ENCODE measurements around the gene CASP4.
"Not testable (repeated sequence)": the region's sequence is repeated elsewhere in the genome, so short reads cannot be mapped to it uniquely, and the experiment has no call there.

CASP4 gene

DNA sequence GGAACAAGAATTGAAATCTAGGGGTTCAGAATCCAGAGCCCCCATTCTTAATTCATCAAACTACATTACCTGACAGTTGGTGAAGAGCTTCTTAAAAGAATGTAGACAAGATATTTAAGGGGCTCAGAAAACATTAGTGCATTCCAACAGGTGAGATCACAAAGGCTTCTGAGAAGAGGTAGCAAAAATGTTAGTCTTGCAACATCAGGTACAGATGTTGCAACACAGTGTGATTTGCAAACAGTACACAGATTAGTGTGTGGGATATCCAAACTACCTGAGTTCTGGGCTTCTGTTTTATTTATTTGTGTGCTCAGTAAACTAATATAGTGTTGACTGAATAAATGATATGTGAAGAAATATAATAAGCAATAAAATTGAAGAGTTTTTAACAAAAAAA, 11.8 kb downstream of the CASP4 start:
- ATAC-seq: no peak
- no peak for DNase-seq

DNA sequence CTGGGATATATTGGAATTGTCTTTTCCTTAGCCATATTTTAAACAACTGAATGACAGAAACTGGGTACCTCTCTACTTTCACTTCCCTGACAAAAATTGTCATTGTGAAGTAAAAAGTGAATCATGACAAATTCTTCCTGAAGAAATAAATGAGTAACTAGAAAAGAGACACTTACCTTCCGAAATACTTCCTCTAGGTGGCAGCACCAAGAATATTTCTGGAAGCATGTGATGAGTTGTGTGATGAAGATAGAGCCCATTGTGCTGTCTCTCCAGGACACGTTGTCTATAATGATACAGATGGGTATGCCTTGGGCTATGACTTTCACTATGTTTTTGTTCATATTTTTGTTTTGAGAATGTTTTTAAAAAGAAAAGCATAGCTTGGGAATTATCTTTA, 21.5 kb downstream of the CASP4 start:
- peak; percentile 80 for ATAC-seq

DNA sequence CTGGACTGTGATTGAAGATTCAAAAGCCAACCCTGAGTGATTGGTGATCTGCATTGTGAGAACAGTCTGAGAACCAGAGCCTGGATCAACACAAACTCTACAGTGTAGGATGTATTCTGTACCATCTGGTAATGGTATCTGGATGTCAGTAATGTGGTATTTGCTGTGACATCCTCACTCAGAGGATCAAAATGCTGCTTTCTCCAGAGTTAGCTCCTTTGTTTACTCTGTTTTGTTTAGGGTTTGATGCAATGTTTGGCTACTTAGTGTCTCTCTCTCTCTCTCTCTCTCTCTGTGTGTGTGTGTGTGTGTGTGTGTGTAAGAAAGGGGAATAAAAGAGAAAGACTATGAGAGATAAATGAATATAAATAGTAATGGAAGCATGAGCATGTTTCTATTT, 24.3 kb downstream of the CASP4 start:
- ATAC-seq (no peak), DNase-seq (no peak)

More for the DNA sequence above, 21.5 kb downstream of the CASP4 start:
- DNase-seq: peak; percentile 13

DNA sequence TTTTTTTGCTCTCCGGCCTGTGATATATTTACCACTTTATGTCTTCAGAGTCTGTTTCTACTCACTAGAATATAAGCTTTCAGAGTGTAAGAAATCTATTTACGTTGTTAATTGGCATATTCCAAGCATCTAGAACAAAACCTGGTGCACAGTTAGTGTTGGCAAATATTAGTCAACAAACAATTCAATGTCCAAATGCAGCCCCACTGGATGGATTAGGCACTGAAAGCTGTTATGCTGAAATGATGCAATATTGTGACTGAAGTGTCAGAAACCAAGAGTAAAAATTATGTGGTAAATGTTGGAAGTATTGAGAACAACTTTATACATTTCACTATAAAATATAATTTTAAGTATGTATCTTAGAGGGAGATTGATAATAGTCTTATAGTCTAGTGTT, 24.8 kb downstream of the CASP4 start:
- DNase-seq: no peak
- ATAC-seq: no peak

DNA sequence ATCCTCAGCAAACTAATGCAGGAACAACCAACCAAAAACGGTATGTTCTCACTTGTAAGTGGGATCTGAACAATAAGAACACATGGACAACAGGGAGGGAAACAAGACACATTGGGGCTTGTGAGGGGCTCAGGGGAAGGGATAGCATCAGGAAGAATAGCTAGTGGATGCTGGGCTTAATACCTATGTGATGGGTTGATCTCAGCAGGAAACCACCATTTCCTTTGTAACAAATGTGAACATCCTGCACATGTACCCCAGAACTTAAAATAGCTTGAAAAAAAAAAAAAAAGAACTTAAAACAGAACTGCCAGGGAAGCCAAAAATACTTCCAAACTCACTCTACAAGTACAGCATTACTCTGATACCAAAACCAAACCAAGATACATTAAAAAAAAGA, 33.8 kb downstream of the CASP4 start:
- ATAC-seq (no peak), DNase-seq (no peak)

DNA sequence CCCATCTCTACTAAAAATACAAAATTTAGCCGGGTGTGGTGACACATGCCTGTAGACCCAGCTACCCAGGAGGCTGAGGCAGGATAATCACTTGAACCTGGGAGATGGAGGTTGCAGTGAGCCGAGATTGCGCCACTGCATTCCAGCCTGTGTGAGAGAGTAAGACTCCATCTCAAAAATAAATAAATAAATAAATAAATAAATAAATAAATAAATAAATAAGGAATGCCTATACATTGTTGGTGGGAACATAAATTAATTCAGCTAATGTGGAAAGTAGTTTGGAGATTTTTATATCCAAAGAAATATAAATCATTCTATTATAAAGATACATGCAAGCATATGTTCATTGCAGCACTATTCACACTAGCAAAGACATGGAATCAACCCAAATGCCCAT, 34.3 kb downstream of the CASP4 start:
- ATAC-seq, DNase-seq: not testable (repeated sequence)

DNA sequence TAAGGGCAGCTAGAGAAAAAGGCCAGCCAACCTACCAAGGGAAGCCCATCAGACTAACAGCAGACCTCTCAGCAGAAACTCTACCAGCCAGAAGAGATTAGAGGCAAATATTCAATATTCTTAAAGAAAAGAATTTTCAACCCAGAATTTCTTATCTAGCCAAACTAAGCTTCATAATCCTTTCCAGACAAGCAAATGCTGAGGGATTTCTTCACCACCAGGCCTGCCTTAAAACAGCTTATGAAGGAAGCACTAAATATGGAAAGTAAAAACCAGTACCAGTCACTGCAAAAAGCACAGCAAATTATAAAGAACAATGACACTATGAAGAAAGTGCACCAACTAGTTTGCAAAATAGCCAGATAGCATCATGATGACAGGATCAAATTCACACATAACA, 39.6 kb downstream of the CASP4 start:
- ATAC-seq (no peak), DNase-seq (no peak)

DNA sequence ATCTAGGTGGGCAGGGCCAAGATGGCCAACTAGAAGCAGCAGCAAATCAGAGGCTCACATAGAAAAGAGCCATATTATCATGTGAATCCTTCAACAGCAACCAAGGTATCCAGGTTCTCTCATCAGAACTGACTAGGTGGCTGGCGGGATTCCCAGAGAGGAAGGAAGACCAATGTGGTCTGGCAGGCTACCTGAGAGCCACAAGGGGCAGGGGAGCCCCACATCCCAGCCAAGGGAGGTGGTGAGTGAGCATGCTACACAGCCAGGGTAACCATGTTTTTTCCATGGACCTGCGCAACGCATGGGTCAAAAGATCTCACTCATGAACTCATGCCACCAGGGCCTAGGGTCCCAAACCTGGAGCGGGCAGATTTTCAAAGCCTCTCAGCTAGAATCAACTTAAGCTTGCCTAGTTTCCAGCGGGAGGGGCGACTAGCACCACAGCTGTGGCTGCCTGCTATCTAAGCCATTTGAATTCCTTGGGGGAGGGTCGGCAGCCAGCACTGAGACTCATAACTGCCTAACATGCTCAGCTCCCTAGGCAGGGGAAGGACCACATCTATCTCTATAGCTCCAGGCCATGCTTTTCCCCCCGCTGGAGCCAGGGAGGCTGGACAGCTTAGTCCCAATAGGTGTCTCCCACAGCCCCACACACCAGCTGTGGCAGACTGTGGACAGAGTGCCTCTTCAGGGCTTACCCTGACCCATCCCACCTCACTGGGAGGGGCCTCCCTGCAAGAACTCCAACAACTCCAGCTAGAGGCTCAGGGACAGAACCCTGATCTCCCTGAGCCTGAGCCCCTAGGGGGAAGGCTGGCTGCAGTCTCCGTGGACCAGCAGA, 41.4 kb downstream of the CASP4 start:
- DNase-seq (no peak), ATAC-seq (no peak)

DNA sequence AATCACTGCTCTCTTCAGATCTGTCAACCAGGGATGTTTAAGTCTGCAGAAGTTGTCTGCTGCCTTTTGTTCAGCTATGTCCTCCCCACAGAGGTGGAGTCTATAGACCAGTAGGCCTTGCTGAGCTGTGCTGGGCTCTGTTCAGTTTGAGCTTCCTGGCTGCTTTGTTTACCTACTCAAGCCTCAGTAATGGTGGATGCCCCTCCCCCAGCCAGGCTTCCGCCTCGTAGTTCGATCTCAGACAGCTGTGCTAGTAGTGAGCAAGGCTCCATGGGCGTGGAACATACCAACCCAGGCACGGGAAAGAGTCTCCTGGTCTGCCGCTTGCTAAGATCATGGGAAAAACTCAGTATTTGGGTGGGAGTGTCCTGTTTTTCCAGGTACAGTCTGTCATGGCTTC, 42.5 kb downstream of the CASP4 start:
- DNase-seq: no peak
- ATAC-seq: no peak

DNA sequence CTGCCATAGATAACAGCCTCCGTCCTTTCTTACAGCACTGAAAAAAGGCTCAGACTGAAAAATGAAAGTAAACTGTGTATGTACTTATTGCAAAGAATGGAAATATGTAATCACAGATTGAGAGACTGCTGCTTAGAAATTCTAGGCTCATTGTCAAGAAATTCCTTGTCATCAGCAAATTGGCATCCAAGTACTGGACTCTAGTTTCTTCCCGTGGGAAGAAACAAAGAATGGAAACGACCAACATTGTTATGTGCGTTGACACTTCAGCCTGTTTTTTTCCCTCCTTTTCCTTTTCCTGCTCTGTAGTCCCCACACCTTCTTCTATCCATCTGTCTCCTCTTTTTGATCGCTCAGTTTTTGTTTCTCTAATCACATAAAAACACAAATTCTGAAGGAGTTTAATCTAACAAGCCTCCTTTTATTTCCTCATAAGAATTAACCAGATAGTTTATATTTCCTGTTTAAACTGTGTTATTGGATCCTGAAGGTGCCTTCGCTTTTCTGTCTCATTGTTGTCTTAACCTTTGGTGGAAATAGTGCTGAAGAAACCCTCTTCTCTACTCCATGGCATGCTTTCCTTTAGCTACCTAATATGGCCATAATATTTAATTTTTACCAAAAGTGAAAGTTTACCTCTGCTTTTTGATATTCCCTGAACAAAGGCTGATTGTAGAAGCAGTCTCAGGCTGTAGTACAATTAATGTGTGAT, 50.1 kb downstream of the CASP4 start:
- DNase-seq: no peak
- ATAC-seq: peak; percentile 83

DNA sequence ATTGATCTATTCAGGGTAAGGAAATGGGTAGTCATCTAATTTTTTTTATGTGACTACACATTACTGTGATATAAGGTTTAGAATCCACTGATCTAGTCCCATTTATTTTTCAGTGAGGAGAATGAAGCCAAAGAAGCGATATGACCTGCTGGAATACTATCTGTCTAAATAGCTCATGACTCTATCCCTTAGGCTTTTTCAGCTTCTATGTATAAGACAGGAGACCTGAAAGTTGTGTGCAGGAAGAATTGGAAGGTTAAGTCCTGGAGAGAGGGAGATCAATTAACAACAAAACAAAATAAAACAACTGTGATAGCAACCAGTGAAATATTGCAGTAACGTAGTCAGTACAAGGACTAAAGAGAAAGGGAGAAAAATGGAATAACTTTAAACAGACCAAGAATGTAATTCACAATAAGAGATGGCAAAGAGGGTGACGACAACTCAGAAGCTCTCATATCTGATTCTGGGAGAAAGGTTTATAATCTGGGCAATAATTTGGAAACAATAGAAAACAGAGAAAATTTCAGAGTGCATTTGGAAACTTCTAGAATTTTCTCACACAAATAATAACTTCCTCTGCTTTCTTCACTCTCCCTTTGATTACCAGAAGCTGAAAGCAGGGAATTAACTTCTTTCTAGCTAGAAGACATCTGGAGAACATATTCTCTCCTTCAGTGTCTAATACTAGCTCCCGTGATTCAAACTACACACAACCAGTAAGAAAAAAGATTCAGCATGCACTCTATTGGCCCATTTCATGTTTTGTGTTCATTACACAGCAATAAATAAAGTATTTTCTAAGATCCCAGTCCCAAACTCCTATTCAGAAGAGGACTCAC, 50.9 kb downstream of the CASP4 start:
- ATAC-seq (peak; percentile 16), DNase-seq (no peak)

DNA sequence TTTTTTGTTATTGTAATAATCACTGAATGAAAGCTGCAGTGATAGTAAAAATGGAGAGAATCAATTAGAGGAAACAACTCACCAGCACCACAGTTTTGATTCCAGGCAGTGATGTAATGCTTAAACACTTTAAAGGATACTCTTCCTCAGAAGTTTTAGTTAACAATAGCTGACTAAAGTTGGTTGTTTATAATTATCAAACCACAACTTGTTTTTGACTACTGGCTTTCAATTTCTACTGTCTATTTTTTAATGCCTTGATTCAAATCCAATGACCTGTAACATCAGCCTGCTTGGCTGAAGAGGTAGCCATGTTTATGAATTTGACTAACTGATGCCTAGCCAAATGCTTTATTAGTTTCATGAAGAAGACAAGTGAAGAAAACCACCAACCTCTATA, 51.9 kb downstream of the CASP4 start:
- DNase-seq (no peak), ATAC-seq (no peak)

DNA sequence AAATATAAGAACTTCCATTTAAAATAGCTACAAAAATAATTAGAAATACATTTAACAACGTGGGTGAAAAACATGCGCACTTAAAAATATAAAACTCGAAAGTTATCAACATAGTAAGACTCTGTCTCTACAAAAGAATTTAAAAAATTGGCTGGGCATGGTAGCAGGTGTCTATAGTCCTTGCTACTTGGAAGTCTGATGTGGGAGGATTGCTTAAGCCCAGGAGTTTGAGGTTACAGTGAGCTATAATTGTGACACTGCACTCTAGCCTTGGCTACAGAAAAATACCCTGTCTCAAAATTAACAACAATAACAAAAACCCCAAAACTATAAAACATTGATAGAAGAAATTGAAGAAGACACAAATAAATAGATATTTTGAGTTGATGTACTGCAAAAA, 56.3 kb downstream of the CASP4 start:
- ATAC-seq (no peak), DNase-seq (no peak)

DNA sequence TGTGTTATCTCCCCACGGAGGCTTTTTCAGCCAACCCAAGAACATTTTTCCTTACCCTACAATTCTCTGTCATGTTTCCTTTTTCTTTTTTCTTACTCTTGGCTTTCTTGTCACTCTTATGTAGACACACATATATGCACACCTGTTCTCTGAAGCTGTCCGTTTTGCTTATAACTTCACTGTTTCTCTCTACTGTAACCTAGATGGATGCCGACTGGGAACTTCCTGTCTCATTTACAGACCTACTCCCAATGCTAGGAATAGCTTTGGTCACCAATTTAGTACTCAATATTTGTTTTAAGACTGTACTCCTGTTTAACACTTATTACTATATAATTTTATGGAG, 60.2 kb downstream of the CASP4 start:
- DNase-seq (no peak), ATAC-seq (no peak)

DNA sequence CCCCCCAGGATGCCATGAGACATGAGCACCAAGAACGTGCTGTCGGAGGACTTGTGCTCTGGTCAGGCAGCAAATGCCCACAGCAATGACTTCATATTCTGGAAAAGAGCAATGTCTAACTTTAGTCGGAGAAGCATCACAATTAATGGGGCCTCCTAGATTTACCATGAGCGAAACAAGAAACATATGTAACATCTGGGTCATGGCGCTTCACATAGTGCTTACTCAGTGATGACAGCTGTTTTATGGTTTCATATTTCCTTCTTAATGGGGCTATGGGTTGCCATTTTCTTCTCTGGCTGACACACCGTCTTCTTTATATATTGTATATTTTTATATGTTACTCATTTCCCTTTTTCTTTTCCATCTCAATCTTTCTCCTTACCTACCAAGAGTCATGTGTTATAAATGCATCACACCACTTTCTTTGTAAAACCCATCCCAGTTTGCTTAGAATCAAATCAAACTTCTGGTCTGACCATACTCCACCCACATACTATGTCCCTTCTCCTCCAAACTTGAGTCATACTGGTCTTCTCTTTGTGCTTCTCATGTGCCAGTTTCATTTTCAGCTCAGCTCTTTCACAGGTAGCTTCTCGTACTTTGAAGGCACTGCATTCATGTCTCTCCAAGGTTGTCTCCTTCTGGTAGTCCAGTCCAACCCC, 60.7 kb downstream of the CASP4 start:
- DNase-seq: no peak
- peak; percentile 81 for ATAC-seq

DNA sequence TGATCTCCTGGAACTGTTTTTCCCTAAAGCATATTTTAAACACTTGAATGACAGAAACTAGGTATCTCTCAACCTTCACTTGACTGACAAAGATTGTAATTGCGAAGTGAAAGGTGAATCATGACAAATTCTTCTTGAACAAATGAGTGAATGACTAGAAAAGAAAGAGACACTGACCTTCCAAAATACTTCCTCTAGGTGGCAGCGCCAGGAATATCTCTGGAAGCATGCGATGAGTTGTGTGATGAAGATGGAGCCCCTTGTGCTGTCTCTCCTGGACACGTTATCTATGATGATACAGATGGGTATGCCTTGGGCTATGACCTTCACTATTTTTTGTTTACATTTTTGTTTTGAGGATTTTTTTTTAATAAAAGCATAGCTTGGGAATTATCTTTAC, 63.1 kb downstream of the CASP4 start:
- DNase-seq (no peak), ATAC-seq (no peak)

DNA sequence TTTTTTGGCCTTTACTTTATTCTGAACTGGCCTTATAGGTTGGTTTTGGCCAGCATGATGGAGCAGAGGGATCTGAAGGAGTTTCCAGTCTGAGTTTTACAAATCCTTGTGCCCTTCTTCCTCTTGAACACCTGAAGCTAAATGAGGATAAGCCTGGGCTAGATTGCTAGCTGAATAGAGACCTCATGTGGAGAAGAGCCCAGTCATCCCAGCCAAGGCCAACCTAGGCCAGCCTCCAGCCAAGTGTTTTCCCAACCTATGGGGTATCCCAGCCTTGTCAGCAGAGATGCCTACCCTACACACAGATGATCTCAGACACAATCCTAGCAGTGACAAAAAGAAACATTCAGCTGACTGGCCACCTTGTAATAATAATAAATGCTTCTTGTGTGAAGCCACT, 69.1 kb downstream of the CASP4 start:
- DNase-seq (no peak), ATAC-seq (no peak)

DNA sequence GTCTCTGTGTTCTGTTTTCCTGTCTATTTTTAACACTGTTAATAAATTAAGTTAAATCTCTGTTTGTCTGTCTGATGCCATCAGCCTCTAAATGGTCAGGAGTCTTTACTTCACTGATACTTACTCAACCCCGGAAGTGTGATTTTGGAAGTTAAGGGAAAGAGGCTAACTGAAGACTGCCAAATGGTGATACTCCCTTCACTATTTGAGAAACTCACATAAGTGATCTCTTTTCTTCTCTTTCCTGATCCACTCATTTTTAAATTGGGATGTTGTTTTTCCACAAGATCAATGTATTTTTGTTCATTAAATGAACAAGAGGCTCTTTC, 69.7 kb downstream of the CASP4 start:
- ATAC-seq: no peak
- DNase-seq: no peak

DNA sequence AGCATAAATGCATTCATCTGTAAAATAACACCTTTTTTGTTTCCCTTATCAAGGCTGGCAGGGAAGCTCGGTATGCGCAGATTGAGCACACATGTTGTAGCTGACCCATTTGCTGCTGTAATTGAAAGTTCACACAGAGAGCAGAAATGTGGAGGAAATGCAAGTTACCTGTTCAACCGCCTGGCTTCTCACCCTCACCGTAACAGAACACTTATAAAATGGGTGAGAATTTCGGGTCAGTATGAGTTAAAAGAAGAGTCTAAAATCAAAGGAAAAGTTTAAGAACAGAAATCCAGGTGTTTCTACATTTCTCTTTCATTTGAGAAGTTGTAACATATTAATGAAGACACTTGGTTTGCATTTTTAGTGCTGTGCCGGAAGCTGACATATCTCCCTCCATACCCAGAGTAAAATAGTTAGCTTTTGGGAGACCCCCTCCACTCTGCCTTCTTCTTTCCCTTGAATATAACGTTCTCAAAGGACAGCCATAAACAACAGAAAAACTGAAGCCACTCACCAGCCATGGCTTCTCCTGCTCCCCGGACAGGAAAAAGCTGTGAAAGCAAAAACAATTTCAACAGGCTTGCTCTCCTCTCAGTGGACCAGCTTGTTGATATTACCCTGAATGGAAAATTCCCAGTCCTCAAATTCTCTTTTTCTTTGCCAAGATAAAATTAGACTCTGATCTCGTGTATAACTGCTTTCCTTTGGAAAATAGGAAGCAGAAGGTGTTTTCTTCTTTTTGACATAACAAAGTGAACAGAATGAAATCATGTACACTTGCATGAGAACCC, 70.3 kb downstream of the CASP4 start, which contains the start of gene CASP12:
TSS of gene CASP12 (minus strand) at position 570 of the 794 bp plus-strand sequence.
- ATAC-seq: no peak
- DNase-seq: no peak

DNA sequence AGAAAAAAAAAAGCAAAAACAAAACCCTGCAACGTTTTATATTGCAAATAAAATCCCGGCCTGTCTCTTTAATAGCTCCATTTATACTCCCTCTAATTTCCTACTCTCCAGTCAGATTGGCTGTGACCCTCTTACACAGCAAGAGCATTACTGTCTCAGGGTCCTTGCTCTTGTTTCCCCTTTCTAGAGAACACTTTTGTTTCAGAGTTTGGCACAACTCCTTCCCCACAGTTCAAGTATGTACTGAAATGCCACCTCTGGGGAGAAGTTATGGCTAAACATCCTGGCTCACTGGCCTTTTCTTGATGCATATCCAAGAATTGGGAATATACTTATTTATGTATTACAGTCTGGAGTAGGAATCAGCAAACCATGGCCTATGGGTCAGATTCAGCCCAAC, 72.7 kb downstream of the CASP4 start:
- no peak for DNase-seq
- ATAC-seq: no peak

DNA sequence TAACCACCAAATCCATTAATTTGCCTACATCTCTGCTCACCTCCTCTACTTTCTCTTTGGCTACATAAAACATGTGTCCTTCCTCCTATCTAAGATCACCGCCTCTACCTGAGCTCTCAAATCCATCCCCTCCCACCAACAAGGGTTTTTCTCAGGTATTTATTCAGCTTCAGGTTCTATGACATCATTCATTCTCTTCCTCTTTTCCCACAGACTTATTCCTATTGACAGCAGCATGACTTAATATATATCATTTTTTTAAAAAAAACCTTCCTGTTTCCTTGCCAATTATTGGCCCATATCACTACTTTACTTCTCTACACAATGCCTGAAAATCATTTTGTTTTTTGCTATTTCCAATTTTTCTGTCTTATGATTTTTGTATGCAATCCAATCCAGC, 74.5 kb downstream of the CASP4 start:
- no peak for DNase-seq
- no peak for ATAC-seq
